C4-2B (cell line): ENCODE results near the gene CA7.

ENCODE experiments used
- H3K27ac ChIP-seq: fragments of 450-650 bp; 2 replicates; pipeline ENCODE4 v1.5.1; 2017
- CTCF ChIP-seq: fragments of 450-650 bp; conservative IDR thresholded peaks from 2 replicates; pipeline ENCODE4 v1.5.1; 2017; ENCODE audit warnings: mild to moderate bottlenecking
- ZFX ChIP-seq: fragments of 450-650 bp; IDR thresholded peaks from 2 replicates; pipeline ENCODE4 v1.6.1; 2017

The CA7 gene

GRCh38 chr16:66846266-66846665 is 2.1 kb downstream of the CA7 start:
- no peak for TF ChIP-seq CTCF
- no peak for TF ChIP-seq ZFX
- H3K27ac ChIP-seq = no peak overlapping the region

- TF ChIP-seq CTCF (no peak), ZFX (no peak)
- no peak overlapping the region for H3K27ac ChIP-seq
Observed at GRCh38 chr16:66846831-66847230, 2.6 kb downstream of the CA7 start.

- TF ChIP-seq ZFX (no peak), CTCF (no peak)
- H3K27ac ChIP-seq = no peak overlapping the region
Observed at GRCh38 chr16:66847533-66848067, 3.4 kb downstream of the CA7 start.

GRCh38 chr16:66848172-66848571 is 4.0 kb downstream of the CA7 start:
- H3K27ac ChIP-seq = no peak overlapping the region
- TF ChIP-seq CTCF = no peak
- TF ChIP-seq ZFX = no peak

- TF ChIP-seq CTCF (no peak), ZFX (no peak)
- no peak overlapping the region for H3K27ac ChIP-seq
Observed at GRCh38 chr16:66849021-66849420, 4.8 kb downstream of the CA7 start.

GRCh38 chr16:66849549-66849948 is 5.3 kb downstream of the CA7 start:
- TF ChIP-seq CTCF (no peak), ZFX (no peak)
- no peak overlapping the region for H3K27ac ChIP-seq

GRCh38 chr16:66850115-66850815 is 6.1 kb downstream of the CA7 start:
- no peak overlapping the region for H3K27ac ChIP-seq
- TF ChIP-seq ZFX = no peak
